Tibial artery (tissue), 4 donors: ENCODE results near the gene TMEM30A.
A peak's percentile ranks its signal among the peaks of the same experiment; 100 is the strongest.

Experiments
- DNase-seq, 2 donors: peaks; one replicate each; pipeline ENCODE4 v3.0.0-alpha.2; 2019
- H3K27ac ChIP-seq, 2 donors: fragments of 200-600 bp; sonication (generic) in 1 of 2; 1 replicate in 1 of 2; 2 replicates in 1 of 2; pipeline ENCODE4 v1.5.1; 2018 to 2019; ENCODE audit warnings: mild to moderate bottlenecking in 1 of 2
- H3K27me3 ChIP-seq, 2 donors: fragments of 200-600 bp; sonication (generic) in 1 of 2; one replicate each; pipeline versions ENCODE4 v1.5.1 to v1.6.0; 2016 to 2019
- H3K36me3 ChIP-seq, 3 donors: fragments of 200-600 bp; sonication (generic) in 2 of 3; one replicate each; pipeline ENCODE4 v1.5.1; 2016 to 2019; ENCODE audit warnings: mild to moderate bottlenecking in 2 of 3
- H3K4me1 ChIP-seq, 4 donors: fragments of 200-600 bp; sonication (generic) in 2 of 4; 1 replicate in 3 of 4; 2 replicates in 1 of 4; pipeline ENCODE4 v1.5.1; 2016 to 2019
- H3K4me3 ChIP-seq, 2 donors: fragments of 200-600 bp; sonication (generic) in 1 of 2; 1 replicate in 1 of 2; 2 replicates in 1 of 2; pipeline ENCODE4 v1.5.1; 2018 to 2019; ENCODE audit warnings: mild to moderate bottlenecking in 2 of 2
- H3K9me3 ChIP-seq, 3 donors: fragments of 200-600 bp; sonication (generic) in 1 of 3; one replicate each; pipeline ENCODE4 v1.5.1; 2016 to 2019
- intact Hi-C: fragments of 100-400 bp; cut with DNase I; formaldehyde crosslinking; loops from one replicate; pipeline ENCODE4 v1.15.0; 2023; ENCODE audit warnings: low total_unique reads
- TF ChIP-seq, protein P1 (sequence below), 2 experiments: fragments of 200-600 bp in 1 of 2; fragments of 450-650 bp in 1 of 2; IDR thresholded peaks; one replicate each; pipeline ENCODE4 v1.5.1; 2017 to 2019; ENCODE audit warnings: antibody characterized with exemption in 2 of 2, mild to moderate bottlenecking in 1 of 2, moderate library complexity in 1 of 2

TMEM30A gene

DNA sequence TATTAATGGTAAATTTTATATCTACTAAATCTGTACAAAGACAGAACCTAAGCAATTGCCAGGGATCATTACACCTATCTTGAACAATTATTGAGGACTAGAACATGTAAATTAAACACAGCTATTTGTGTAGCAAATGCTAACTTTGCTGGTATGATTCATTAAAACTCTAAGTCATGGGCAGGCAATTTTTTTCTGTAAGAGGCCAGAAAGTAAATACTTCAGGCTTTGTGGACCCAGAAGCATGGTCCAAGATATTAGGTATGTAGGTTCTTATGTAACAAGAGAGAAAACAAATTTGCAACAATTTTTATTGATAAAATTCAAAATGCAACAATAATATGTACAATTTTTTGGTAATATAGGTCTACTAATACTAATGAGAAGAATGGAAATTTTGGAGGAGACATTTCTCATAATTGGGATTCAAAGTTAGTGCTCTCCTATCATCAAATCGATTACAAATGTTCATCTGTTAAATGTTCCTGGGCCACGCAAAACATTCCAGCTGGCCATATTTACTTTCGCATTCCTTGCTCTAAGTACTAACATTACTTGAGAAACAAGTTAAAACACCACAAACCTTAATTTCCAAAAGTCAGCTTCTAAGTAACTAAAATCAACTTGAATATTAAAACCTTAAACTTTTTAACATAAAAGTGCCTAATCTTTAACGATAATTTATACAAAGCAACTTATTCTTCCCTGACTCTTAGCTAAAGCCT, 4.3 kb downstream of the TMEM30A start:
- Histone ChIP-seq H3K4me3 (no peak overlapping the region), H3K36me3 (no peaks in the 10 kb centered on the region), H3K27ac (no peak overlapping the region), H3K9me3 (no peaks in the 10 kb centered on the region), H3K27me3 (no peaks in the 10 kb centered on the region), H3K4me1 (peaks cover 0 to 66% (median 19%) of the 10 kb centered on the region in 4 donors)
- DNase-seq = no peak
- TF ChIP-seq, protein P1, sequence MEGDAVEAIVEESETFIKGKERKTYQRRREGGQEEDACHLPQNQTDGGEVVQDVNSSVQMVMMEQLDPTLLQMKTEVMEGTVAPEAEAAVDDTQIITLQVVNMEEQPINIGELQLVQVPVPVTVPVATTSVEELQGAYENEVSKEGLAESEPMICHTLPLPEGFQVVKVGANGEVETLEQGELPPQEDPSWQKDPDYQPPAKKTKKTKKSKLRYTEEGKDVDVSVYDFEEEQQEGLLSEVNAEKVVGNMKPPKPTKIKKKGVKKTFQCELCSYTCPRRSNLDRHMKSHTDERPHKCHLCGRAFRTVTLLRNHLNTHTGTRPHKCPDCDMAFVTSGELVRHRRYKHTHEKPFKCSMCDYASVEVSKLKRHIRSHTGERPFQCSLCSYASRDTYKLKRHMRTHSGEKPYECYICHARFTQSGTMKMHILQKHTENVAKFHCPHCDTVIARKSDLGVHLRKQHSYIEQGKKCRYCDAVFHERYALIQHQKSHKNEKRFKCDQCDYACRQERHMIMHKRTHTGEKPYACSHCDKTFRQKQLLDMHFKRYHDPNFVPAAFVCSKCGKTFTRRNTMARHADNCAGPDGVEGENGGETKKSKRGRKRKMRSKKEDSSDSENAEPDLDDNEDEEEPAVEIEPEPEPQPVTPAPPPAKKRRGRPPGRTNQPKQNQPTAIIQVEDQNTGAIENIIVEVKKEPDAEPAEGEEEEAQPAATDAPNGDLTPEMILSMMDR (IDR thresholded peaks at IDR 0.05) = no peak
- intact Hi-C loops = no loop called here

DNA sequence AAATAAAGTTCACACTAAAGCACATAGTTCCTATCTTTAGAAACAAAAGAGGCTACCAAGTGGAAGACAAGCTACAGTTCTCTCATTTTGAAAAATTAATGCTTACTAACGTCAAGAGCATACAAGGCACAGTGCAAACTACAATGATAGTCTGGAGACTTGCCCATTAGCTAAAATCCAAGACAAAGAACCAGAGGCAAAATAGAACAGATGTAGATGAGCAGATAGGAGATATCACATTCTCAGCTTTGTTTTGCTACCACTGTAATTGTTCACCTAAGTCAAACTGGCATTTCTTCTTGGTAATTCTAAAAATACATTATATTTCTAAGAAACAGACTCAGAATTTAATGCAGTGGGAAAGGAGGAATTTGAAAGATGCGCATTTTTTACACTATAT, 5.2 kb downstream of the TMEM30A start:
- Histone ChIP-seq H3K27me3 (no peaks in the 10 kb centered on the region), H3K27ac (no peak overlapping the region), H3K9me3 (no peaks in the 10 kb centered on the region), H3K4me1 (peaks cover 0 to 71% (median 19%) of the 10 kb centered on the region in 4 donors), H3K4me3 (no peak overlapping the region), H3K36me3 (no peaks in the 10 kb centered on the region)
- intact Hi-C loops = no loop called here
- no peak for DNase-seq
- TF ChIP-seq, protein P1 (IDR thresholded peaks at IDR 0.05) = no peak

DNA sequence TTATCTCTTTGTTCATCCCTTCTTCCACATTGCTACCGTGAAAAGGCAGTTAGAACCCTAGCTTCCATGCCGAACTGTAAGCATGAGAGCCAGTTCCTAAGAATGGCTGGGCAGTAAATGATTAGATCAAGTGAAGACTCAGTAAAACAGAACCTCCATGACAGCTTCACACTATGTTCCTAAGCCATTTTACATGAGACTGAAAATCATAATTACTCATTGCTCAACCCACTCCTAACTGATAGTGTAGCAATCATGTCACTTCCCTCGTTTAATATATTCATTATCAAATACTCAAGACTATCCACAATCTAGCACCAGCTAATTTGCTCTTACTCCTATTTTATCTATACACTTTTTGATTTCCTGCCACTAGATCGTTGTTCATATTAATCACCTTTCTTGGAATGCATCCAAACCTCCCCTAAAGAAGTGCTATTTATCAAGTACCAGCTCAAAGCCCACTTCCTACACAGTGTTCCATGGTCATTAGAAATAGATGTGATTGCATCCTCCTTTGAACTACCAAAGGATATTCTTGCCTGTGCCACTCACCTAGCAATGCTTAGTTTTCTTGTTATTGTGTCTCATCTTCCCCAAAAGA, 6.0 kb downstream of the TMEM30A start:
- Histone ChIP-seq H3K27ac (no peak overlapping the region), H3K27me3 (no peaks in the 10 kb centered on the region), H3K4me3 (no peak overlapping the region), H3K36me3 (no peaks in the 10 kb centered on the region), H3K4me1 (peaks cover 0 to 80% (median 22%) of the 10 kb centered on the region in 4 donors), H3K9me3 (no peaks in the 10 kb centered on the region)
- no peak for DNase-seq
- TF ChIP-seq, protein P1 (IDR thresholded peaks at IDR 0.05) = no peak
- intact Hi-C loops = no loop called here

DNA sequence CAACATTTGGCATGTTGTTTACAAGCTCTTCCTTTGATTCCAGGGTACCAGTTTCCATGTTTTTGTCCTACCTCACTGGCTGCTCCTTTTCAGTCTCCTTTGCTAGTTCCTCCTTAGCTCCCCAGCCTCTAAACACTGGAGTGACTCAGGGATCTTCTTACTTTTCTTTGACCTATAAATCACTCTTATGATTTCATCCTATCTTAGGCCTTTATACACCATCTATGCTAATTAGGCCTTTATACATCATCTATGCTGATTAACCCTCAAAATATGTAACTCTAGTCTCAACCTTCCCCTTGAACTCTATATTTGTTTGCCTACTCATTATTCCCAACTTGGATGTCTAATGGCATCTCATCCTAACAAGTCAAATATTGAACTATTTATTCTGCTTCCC, 9.5 kb downstream of the TMEM30A start:
- Histone ChIP-seq H3K4me3 (no peak overlapping the region), H3K4me1 (peaks cover 0 to 73% (median 14%) of the 10 kb centered on the region in 4 donors), H3K9me3 (no peaks in the 10 kb centered on the region), H3K27me3 (no peaks in the 10 kb centered on the region), H3K27ac (no peak overlapping the region), H3K36me3 (peaks cover 0 to 5% (median 4%) of the 10 kb centered on the region in 3 donors)
- intact Hi-C loops = no loop called here
- TF ChIP-seq, protein P1 (IDR thresholded peaks at IDR 0.05) = no peak
- no peak for DNase-seq

DNA sequence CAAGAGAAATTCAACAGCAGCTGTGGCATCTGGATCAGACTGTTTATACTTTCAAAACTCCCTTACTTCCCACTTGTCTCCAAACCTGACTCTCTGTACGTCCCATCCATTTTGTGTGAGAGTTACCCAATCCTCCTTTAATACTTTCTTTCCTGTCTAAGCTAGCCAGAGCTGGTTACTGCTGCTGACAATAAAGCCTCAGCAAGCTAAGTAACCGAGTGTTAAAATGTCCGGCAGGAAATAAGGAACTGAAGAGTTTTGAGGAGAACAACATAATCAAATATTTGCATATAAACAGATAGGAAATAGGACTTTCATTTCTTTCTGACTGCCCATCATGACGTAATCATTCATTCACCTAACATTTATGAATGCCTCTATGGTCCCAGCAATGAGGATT, 11.6 kb downstream of the TMEM30A start:
- Histone ChIP-seq H3K27ac (peak overlapping the region in 1 of 2 donors; percentile 44), H3K4me1 (peaks cover 0 to 64% (median 10%) of the 10 kb centered on the region in 4 donors), H3K9me3 (no peaks in the 10 kb centered on the region), H3K27me3 (no peaks in the 10 kb centered on the region), H3K36me3 (peaks cover 0 to 5% (median 4%) of the 10 kb centered on the region in 3 donors), H3K4me3 (no peak overlapping the region)
- TF ChIP-seq, protein P1 (IDR thresholded peaks at IDR 0.05) = no peak
- intact Hi-C loops = no loop called here
- no peak for DNase-seq
